ENCODE results near the gene SMAD6.
A peak's percentile ranks its signal among the peaks of the same experiment; 100 is the strongest.

Gene SMAD6

DNA sequence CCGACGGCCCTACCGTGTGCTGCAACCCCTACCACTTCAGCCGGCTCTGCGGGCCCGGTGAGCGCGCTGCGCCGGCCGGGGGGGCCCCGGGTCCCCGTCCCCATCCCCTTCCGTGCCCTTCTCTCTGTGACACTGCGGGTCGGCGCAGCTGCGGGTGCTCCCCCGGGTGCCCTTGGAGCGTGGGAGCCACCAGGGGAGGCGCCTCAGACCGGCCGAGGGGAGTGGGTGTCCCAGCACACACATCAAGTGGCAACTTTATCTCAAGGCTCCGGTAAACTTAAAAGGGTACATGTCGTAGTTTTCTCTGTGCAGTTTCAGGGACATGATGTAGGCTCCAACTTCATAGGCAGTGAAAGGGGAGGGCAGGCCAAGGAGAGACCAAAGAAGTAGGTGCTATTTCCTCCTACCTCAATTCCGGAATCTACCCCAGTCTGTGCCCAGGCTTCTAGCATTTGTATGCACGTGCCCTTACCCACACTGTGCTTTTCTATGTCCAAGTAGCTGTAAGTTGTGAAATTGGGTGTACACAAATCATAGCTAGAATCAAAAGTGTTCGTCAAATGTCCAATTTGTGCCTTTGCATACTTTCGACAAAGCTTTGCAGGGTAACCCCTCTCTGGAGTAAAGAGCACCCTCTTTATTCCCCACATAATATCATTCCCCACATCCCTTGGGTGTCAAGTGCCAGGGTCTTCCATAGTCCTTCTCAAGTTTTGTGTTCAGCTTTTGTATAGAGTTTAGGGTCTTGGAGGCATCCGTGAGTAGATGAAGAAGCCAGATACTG lies 2.2 kb downstream of the SMAD6 start:
- FAIRE-seq = no peak

DNA sequence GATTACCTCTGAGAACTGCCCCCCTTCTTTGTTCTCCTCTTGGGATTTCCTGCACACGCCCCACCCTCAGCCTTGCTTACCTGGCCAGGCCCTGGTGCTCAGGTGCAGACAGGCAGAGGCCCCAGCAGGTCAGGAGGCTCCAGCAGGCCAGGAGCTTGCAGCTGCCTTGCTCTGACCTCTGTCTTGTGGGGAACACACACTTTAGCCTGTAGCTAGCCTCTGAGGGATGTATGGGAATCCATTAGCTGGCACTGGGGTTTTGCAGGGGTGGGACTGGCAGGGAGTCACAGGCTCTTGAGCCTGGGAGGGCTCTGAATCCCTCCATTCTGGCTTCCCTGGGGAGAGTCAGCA lies 2.7 kb downstream of the SMAD6 start:
- no peak for FAIRE-seq

DNA sequence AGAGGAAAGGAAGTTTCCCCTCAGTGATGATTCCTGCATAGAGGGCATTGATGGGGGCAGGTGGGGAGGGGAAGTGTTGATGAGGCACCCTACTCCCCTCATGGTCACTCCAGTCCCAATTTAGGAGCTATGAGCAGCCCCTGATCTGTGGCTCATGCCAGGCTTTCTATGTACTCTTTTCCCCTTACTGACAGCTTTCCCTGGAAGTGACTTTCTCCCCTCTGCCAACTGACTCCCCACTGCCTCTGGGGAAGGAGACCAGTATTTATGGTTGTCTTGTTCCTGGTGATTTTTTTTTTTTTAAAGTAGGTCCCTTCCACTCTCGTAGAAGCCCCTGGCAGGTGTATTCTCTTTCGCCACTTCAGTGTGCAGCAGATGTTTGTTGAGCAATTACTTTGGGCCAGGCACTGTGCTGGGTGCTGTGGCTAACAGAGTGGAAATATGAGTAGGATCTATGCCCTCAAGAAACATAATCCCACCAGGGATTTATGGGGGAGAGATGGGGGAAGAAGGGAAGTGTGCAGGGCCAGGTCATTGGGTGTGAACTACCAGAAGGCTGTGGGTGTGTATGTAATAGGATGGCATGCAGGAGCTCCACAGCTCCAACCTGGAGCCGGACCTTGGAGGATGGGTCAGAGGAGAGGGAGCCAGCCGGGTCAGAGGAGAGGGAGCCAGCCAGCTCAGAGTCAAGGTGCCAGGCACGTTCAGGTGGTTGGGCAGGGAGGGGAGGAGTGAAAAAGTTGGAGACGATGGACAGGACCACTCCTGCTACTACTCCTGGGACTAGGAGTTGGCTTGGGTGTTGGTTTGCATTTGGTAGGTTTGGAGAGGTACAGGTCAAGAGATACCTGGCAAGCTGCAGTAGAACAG lies 3.5 kb downstream of the SMAD6 start:
- no peak for FAIRE-seq

DNA sequence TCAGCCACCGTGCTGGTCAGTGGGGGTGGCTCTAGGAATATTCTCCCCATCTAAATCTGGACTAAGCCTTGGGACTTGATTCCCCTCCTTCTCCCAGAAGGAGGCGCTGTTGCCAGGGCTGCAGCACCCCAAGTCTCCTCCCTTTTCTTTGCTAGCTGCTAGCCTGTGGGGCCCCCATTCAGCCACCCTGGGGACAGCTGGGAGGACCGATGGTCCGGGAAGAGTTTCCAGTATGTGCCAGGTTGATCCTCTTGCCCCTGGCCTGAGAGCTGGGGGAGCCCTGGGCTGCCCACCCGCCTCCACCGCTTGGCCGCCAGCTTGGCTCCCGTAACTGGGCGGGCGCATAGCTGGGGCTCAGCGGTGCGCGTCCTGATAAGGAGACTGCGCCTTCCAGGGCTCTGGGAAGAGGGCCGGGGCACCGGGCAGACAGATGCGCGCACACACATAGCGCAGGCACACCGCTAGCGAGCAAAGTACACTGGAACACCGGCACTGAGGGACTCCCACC lies 4.2 kb downstream of the SMAD6 start:
- peak; percentile 79 for FAIRE-seq

DNA sequence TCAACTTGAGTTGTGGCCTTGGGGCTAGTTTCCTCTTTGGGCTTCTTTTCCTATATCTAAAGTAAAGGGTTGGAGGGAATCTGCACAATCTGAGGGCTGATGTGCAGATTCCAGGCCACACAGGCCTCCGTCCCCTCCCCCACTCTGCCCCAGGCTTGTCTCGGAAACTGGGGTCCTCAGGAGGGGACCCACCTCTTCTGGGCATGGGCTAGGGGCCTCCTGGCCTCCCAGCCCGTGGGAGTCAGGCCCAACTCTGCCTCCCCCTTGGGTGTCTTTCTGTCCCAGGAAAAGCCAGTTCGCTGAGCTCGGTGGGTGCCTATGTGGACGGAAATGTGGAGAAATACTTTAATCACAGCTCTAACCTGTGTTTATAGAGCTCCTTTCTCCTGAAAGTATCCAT lies 4.8 kb downstream of the SMAD6 start:
- no peak for FAIRE-seq

DNA sequence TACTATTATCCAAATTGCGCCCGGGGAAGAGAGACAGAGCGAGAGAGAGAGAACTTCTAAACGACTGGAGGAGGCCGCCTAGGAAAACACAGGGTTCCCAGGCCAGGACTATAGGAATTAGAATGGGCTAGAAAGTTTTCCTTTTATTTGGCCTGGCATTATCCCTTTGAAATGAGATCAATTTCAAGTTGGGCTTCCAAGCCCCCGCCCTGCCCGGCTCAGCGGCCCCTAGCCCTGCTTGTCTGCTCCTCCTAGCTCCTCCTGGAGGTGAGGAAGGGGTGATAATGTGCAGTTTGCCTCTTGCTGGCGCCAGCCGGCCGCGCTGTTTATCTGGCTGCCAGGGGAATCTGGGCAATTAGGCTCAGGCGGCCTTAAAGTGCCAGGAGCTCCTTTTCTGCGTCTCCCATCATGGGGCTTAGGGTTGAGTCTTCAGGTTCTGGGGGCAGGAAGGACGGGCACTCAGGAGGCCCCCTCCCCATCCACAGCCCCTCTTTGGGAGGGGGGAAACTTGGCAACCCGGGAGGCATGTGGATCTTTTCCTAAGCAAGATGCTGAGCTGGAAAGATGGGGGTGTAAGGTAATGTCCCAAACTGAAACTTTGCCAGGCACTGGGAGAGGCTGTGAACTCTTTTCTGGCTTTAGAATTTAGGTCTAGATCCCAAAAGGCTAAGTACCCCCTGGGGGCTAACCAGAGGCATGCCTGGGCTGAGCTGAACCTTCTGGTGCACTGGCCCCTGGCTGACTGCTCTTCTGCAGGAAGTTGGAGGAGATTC lies 5.5 kb downstream of the SMAD6 start:
- peak; percentile 23 for FAIRE-seq

DNA sequence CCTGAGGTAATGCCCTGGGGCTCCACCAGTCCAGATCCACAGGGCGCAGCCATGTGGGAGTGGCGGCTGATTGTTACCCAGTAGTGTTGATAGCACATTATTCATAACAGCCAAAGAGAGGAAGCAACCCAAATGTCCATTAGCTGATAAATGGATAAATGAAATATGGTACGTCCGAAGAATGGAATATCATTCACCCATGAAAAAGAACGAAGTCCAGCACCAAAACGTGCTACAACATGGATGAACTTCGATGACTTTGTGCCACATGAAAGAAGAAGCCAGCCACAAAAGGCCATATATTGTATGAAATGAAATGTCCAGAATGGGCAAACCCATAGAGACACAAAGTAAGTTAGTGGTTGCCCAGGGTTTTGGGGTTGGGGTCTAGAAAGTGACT lies 6.4 kb downstream of the SMAD6 start:
- FAIRE-seq = no peak

DNA sequence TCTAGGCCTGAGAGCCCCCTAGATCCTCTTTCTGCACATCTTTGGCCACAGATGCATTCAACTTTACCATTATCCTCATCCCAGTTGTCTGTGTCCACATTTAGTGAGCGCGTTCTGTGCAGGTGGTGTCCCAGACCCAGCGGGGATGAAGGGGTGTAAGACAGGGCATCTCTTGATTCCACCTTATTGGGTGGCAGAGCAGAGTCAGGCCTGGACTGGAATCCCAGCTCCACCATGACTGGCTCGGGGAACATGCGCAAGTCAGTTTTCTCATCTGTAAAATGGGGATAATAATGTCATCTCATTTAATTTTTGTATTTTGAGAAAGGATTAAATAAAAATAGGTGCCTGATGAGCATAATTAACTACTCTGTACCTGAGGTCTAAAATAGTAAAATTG lies 7.8 kb downstream of the SMAD6 start:
- no peak for FAIRE-seq

DNA sequence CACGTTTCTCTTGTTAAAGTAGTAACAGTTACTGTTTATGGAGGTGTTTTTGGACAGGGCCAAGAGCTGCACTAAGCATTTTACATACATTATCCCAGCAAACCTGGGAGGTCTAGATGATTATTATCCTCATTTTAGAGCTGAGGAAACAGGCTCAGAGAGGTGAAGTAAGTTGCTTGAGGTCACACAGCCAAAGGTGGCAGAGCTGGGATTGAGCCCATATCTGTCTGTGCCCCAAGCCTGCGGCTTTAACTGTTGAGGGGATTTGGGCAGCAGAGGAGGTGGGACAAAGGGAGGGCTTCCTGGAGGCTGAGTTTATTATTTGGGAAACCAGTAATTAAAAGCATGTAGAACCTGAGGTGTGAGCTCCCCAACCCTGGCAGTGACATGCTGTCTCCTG lies 9.2 kb downstream of the SMAD6 start:
- FAIRE-seq = no peak

DNA sequence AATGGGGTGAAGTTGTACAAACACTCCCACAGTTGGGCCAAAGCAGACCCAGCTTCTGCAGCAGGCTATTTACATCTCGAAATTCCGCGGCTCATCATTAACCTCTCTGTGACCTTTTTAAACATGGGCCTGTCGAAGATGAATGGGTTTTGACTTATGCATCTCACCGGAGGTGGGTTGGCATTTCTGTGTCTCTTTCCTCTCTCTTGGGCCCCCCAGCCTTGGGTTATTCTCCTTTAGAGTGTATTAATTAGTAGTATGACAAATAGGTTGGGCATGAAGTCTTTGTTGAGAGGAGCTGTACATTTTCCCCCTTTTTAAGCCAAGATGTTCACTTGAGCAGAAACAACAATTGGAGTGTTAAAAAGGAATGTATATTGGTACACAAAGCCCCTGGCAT lies 9.8 kb downstream of the SMAD6 start:
- FAIRE-seq = no peak

DNA sequence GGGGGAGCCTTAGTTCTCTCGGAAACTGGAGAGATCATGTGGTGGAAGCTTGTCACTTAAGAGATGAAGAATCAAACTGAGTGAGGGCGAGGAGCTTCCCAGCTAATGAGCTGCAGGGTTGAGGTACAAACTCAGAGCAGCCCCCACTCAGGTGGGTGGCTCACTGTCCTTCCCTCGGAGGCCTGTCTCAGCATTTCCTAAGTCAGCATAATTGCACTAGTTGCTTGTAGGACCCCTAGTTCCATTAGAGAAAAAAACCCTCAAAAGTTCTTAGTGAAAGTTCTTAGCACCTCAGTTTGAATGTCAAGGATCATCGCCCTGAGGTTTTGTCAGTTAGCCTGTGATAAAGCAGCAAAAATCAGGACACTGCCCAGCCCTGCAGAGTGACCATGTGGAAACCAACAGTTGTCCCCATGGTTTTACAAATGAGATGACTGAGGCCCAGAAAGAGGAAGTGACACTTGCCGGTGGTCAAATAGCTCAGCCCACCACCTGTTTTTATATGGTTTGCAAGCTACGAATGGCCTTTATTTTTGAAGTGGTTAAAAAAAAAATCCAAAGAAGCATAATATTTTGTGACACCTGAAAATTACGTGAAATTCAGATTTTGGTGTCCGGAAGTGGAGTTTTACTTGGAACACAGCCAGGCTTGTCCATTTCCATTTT lies 11.9 kb downstream of the SMAD6 start:
- no peak for FAIRE-seq

DNA sequence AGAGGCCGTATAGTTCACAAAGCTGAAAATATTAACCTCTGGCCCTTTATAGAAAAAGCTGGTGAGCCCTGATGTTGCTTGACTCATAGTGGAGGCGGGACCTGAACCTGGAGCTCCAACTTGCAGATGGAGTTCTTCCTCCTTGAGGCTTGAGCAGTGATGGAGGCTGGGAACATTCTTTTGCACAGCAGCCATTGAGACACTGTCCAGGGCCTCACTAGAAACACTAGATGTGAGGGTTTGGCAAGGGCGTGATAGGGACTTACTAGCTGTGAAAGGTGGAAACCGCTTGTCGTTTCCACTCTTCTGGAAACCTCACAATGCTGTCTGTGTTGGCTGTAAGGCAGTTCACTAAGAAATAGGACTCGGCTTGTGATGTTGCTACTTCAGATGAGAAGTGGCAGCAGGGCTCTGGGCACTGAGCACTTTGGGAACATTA lies 12.5 kb downstream of the SMAD6 start:
- FAIRE-seq = no peak

DNA sequence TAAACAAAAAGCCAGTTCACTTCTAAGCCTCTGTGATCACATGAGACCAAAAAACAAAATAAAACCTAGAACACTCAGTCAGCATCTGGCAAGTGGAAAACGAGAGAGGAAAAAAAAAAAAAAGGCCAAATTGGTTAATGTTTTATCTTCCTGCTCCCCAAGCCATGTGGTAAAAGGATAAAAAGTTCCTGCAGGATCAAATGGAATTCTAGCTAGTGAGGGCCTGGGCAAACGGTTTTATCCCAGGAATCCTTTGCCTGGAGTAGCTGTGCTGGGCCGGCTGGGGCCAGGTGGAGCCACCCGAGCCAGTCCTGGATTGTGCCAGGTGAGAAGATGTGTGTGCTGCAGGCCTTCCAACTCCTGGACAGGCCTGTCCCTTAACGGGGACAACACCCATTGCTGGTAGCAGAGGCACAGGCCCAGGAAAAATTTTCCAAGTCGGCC lies 13.2 kb downstream of the SMAD6 start:
- FAIRE-seq = no peak

DNA sequence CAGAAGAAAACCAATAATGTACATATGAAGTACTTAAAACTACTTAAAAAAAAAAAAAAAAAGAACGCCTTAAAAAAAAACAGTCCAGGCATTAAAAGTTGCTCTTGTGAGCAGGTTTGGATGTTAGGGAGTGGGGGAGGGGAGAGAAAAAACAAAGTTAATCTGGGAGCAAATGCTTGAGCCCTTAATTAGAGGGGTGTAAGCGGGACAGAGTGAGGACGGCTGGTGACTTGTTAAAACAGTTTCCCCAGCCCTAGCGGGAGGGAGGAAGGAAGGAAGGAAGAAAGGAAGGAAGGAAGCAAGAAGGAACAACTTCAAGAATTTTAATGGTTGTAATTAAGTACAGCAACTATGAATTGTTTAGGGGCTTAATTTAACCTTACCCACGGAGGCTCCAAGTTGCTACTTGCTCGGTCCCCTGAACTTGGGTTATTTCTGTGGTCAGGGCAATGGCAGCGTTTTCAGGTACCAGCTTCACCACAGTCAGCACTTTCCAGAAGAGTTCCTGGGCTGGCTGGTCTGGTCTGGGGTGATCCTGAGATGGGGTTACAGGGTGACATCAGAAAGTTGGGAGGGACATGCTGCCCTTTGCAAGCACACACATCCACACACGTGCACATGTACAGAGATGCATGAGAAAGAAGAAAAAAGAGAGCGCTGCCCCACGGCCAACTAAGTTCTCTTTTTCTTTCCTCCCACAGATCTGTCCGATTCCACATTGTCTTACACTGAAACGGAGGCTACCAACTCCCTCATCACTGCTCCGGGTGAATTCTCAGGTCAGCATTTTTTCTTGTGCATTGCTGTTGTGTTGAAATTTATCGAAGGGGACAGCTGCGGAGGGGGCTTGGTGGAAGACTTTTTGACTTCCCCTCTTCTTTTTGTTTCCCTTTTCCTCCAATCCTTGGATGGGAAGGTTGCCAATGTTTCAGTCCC lies 14.0 kb downstream of the SMAD6 start:
- FAIRE-seq = no peak

DNA sequence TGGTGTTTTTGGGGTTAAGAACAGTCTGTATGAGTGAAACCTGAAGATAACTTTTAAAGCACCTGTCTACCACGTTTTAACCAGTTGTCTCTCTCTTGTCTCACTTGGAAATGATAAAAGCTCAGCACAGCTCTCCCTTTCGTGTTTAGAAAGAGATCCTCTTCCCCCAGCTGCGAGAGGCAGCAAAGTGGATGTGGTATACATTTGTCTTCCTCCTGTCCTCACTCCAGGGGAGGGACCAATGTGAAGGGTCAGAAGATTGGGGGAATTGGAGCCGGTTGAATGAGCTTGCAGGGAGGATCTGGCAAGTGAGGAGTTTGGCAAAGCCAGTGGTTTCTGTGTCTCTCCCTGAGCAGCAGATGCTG lies 14.6 kb downstream of the SMAD6 start:
- no peak for FAIRE-seq

DNA sequence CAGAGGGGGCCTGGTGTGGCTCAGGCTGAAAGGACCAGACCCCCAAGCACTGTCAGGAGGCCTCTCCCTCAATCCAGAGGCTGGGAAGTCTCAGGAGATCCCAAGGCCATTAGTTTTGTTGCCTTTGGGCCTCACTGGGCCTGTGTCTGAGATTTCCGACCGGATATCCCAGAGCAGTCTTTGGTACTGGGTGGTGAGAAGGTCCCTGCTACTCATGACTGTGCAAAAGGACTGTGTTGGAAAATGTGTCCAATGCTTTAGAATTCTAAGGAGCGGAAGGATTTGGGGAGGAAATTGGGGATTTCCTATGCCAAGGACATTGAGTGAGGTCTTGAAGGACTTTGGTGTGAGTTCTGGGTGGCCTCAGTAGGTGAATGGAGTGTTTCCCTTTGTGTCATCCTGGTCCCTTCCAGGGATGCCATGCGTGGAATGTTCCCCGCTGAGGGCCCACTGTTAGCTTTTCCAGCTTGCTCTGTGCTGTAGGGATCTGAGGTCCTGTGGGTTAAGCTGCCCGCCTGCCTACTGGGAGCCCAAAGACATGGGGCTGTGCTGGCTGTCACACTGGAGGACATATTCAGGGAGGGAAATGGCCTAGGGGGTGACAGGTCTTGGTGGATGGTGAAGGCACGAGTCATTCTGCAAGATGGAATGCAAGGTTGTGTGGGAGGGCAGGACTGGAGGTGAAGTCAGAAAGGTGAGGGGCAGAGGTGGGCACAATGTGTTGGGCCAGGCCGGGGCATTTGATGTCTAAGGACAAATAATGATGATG lies 16.4 kb downstream of the SMAD6 start:
- FAIRE-seq = no peak

DNA sequence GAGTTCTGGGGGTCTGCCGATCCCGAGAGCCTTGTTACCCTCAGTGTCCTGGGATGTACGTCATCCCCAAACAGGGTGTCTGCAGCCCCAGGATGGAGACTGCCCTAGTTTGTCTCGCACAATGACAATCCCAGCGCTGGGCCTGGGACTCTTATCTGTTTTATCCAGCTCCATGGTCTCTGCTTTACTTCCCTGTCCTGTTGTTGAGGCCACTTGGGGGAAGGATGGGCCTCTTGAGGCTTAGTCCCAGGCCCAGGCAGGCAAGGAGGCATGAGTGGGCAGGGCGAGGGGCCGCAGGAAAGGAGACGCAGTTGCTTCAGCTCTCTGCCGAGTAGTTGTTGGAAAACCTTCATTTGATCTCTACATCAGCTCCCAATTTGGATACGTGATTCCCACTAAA lies 17.4 kb downstream of the SMAD6 start:
- FAIRE-seq = no peak

DNA sequence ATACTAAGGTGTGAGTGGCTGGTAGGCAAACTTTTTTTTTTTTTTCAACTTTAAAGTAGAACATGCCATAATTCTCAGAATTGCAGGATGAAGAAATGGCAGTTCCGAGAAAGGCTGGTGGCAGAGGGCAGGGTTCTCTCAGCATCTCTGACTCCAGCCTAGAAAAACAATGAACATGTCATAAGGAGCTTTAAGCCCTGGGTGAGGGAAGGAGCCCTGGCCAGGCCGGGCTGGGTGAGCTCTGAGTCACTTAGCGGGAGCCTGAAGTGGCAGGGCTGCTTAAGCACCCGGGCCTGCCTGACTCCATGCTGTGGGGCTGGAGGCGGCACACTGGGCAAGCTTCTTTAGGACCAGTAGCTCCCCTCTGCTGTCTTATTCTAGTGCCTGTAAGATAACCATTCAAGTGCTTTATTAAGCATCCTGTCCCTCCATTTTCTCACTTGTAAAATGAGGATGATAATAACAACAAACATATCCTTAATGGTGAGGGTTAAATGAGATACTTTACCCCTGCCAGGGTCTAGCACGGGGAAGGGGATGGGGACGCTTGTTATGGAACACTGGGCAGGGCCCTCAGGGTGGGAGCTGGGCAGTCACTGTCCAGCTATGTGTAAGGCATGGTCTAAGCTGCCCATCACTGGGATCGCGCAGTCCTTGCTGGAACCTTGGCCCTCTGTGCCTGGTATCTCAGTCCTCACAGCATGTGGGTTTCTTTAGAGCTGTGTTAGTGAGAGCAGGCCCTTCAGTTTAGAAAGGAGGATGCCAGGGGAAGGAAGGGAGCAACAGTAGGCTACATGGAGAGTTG lies 18.4 kb downstream of the SMAD6 start:
- FAIRE-seq = no peak

DNA sequence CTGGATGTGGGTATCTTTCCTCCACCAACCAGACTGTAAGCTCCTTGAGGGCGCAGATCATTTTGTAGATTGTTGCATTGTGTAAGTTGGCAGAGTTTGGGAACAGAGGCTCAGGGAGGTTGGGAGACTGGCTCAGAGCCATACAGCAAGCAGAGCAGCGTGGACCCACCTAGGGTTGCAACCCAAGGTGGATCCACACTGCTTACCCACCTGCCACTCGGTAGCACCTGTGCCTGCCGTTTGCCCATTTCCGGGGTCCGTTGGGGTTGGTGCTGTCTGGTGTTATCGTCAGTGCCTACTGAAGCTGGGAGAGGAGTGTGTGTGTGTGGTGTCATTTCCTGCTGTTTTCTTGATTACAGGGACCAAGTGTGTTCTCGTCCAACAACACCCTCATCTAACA lies 19.0 kb downstream of the SMAD6 start:
- FAIRE-seq = no peak

DNA sequence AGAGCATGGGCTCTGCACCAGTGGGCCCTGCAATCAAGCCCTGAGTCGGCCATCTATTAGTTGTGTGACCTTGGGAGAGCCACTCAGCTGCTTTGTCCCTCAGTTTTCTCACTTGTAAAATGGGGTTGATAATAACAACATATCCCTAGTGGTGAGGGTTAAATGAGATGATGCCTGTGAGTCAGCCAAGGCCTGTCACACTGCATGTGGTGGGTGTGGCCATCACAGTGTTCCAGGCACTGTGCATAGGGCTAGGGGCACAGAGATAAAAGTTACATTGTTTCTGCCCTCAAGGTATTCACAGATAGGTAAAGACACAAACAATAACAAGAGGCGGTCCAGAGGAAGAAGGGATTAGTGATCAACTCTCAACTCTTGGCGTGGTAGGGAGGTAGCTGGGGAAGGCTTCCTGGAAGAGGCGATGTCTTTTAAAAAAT lies 19.5 kb downstream of the SMAD6 start:
- FAIRE-seq = no peak
